B cell (primary cell): Measurements from ENCODE around the gene TRERF1. TPM values are rescaled to one million over a fixed set of nuclear protein-coding genes. Genes with fewer than 3 reads are reported as not detected.
"Not testable (repeated sequence)": the region's sequence is repeated elsewhere in the genome, so short reads cannot be mapped to it uniquely, and the experiment has no call there.

Experiments used
- ATAC-seq: fragments of 200-7000 bp; cut with Tn5 transposase; one replicate; pipeline ENCODE4 v1.10.0; 2021; ENCODE audit warnings: low read depth, mild to moderate bottlenecking, moderate number of reproducible peaks, moderate library complexity
- CTCF ChIA-PET: fragments of 350-600 bp; sonication (Branson Sonifier 250); formaldehyde crosslinking; loops from one replicate; lab custom pipeline; 2021; ENCODE audit warnings: antibody characterized with exemption, inconsistent platforms; lab: Charles Lee
- POLR2A ChIA-PET: fragments of 350-600 bp; sonication (Branson Sonifier 250); formaldehyde crosslinking; loops from one replicate; lab custom pipeline; 2021; ENCODE audit warnings: antibody characterized with exemption; lab: Charles Lee
- DNase-seq: peaks from one replicate; pipeline ENCODE4 v3.0.0; 2013
- H2AFZ ChIP-seq: 2 replicates; pipeline ENCODE4 v1.6.1; 2012; ENCODE audit warnings: mild to moderate bottlenecking, low read depth, low read length; ENCODE audit not compliant: insufficient read depth, poor library complexity, severe bottlenecking
- H3K27ac ChIP-seq, 2 donors: 1 replicate in 1 of 2; 2 replicates in 1 of 2; pipeline ENCODE4 v1.5.1; 2012 to 2013; ENCODE audit warnings: low read length in 2 of 2, mild to moderate bottlenecking in 2 of 2, moderate library complexity in 1 of 2
- H3K27me3 ChIP-seq, 4 experiments: fragments of 200-600 bp in 1 of 4; sonication (generic) in 1 of 4; replicated peaks in 1 of 4; 1 replicate in 2 of 4; 2 replicates in 2 of 4; pipeline versions ENCODE4 v1.6.1 to v1.7.0; 2013 to 2016; ENCODE audit warnings: low read length in 3 of 4, mild to moderate bottlenecking in 2 of 4, mixed read lengths in 1 of 4, moderate library complexity in 1 of 4; ENCODE audit not compliant: insufficient read depth in 4 of 4, control insufficient read depth in 3 of 4; ENCODE audit errors: control extremely low read depth in 1 of 4
- H3K36me3 ChIP-seq, 2 experiments: replicated peaks in 1 of 2; 1 replicate in 1 of 2; 2 replicates in 1 of 2; pipeline versions ENCODE4 v1.6.1 to v1.7.1; 2013; ENCODE audit warnings: low read length in 1 of 2; ENCODE audit not compliant: insufficient read depth in 2 of 2, control insufficient read depth in 1 of 2; ENCODE audit errors: control extremely low read depth in 1 of 2, extremely low read depth in 1 of 2
- H3K4me1 ChIP-seq, 2 donors: fragments of 200-600 bp in 1 of 2; sonication (generic) in 1 of 2; 1 replicate in 1 of 2; 2 replicates in 1 of 2; pipeline versions ENCODE4 v1.5.1 to v1.6.1; 2013 to 2017; ENCODE audit warnings: low read length in 2 of 2; ENCODE audit not compliant: control insufficient read depth in 2 of 2, insufficient read depth in 2 of 2
- H3K4me2 ChIP-seq: replicated peaks from 2 replicates; pipeline ENCODE3; 2012; ENCODE audit warnings: mild to moderate bottlenecking, low read depth, low read length; ENCODE audit not compliant: poor library complexity, severe bottlenecking
- H3K4me3 ChIP-seq, 5 experiments: fragments of 200-600 bp in 1 of 5; sonication (generic) in 1 of 5; 1 replicate in 3 of 5; 2 replicates in 2 of 5; pipeline versions ENCODE4 v1.5.1 to v1.7.0; 2011 to 2016; ENCODE audit warnings: low read length in 4 of 5, mild to moderate bottlenecking in 4 of 5, low read depth in 2 of 5, control low read depth in 1 of 5, moderate library complexity in 1 of 5; ENCODE audit not compliant: insufficient read depth in 1 of 5; ENCODE audit errors: control extremely low read depth in 1 of 5, extremely low read depth in 1 of 5
- H3K79me2 ChIP-seq: fragments of 200-600 bp; sonication (generic); one replicate; pipeline ENCODE4 v1.6.0; 2016; ENCODE audit warnings: low read length; ENCODE audit not compliant: control insufficient read depth, insufficient read depth
- H3K9ac ChIP-seq: fragments of 200-600 bp; sonication (generic); 2 replicates; pipeline ENCODE4 v1.6.1; 2017; ENCODE audit warnings: mild to moderate bottlenecking, low read length, moderate library complexity
- H3K9me3 ChIP-seq, 3 donors: one replicate each; pipeline versions ENCODE4 v1.6.1 to v1.7.1; 2013; ENCODE audit warnings: low read length in 2 of 3; ENCODE audit not compliant: control insufficient read depth in 2 of 3, insufficient read depth in 1 of 3; ENCODE audit errors: control extremely low read depth in 1 of 3
- H4K20me1 ChIP-seq: 2 replicates; pipeline ENCODE4 v1.6.0; 2012; ENCODE audit warnings: mild to moderate bottlenecking, low read length; ENCODE audit not compliant: insufficient read depth, control insufficient read depth, poor library complexity, severe bottlenecking
- H3K27ac Mint-ChIP-seq: one replicate; pipeline ENCODE4 v1.8.0; 2021; ENCODE audit warnings: mixed read lengths
- H3K27me3 Mint-ChIP-seq: one replicate; pipeline ENCODE4 v1.8.0; 2021; ENCODE audit warnings: mixed read lengths
- H3K4me1 Mint-ChIP-seq: one replicate; pipeline ENCODE4 v1.8.0; 2021; ENCODE audit warnings: mixed read lengths
- H3K4me3 Mint-ChIP-seq: one replicate; pipeline ENCODE4 v1.8.0; 2021; ENCODE audit warnings: mixed read lengths
- H3K9me3 Mint-ChIP-seq: one replicate; pipeline ENCODE4 v1.8.0; 2022; ENCODE audit warnings: mixed read lengths; ENCODE audit not compliant: insufficient read depth
- EZH2 ChIP-seq: IDR thresholded peaks from 2 replicates; pipeline ENCODE4 v1.6.1; 2012; ENCODE audit warnings: borderline replicate concordance, low read depth, mild to moderate bottlenecking, moderate library complexity, low read length; ENCODE audit not compliant: insufficient read depth, poor library complexity, severe bottlenecking
- WGBS: methylation state at CpG from one replicate; pipeline ENCODE4 v1.1.5; 2013; ENCODE audit warnings: missing lambda C conversion rate; ENCODE audit not compliant: insufficient coverage; 5-methylcytosine and 5-hydroxymethylcytosine counted together
- intact Hi-C: fragments of 100-400 bp; cut with micrococcal nuclease; formaldehyde crosslinking; loops from one replicate; pipeline ENCODE4 v1.10.0; 2022
- polyA plus RNA-seq: library from polyadenylated mRNA; depleted of rRNA; stranded (reverse); fragments of >200 nt; gene quantifications from 2 replicates; pipeline ENCODE4 v1.2.3, GENCODE V29; 2012
- total RNA-seq, 2 donors: library from RNA; stranded (reverse); fragments of 120-200 nt in 1 of 2; gene quantifications; 1 replicate in 1 of 2; 2 replicates in 1 of 2; pipeline versions ENCODE4 v1.2.3 to v1.2.4, GENCODE V29; 2013 to 2022
- TF ChIP-seq, protein P1 (sequence below): fragments of 200-600 bp; IDR thresholded peaks from one replicate; pipeline ENCODE4 v1.8.0; 2022; ENCODE audit warnings: antibody characterized with exemption, mild to moderate bottlenecking

The TRERF1 gene
- total and polyA plus RNA-seq, 2 donors (not counting 1 experiment from before 2014, with no cell fraction given): 3.5 to 6.7 TPM

DNA sequence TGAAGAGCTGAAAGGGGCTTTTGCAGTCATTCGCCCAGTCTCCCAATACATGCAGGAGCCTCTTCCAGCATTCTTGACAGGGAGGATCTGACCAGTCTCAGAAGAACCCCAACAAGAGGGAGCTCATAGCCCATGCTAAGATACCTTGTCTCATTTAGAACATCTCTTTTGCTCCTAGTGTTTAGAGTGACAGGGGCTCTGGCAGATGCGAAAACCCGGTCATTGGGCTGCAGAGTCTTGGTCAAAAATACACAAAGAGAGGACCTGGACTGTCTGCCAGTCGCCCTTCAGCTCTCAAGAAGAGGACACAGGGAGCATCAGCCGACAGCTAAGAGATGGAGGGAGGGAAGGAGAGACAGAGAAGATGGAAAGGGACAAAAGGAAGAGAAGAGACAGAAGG, 257.7 kb downstream of the TRERF1 start:
- Mint-ChIP-seq H3K27me3 (no peaks in the 10 kb centered on the region), H3K4me3 (no peak overlapping the region), H3K27ac (no peak overlapping the region), H3K9me3 (no peaks in the 10 kb centered on the region), H3K4me1 (peaks cover 4% of the 10 kb centered on the region)
- Histone ChIP-seq H3K4me2 (no peak overlapping the region), H3K27ac (no peak overlapping the region), H3K9me3 (no peaks in the 10 kb centered on the region), H3K79me2 (no peaks in the 10 kb centered on the region), H3K9ac (no peak overlapping the region), H4K20me1 (no peaks in the 10 kb centered on the region), H3K4me1 (no peaks in the 10 kb centered on the region), H3K36me3 (no peaks in the 10 kb centered on the region), H2AFZ (no peak overlapping the region), H3K27me3 (no peaks in the 10 kb centered on the region), H3K4me3 (no peak overlapping the region)
- DNase-seq (no peak), ATAC-seq (no peak)
- ChIA-PET CTCF (interaction anchor here (1.4 kb wide), 1 partner anchor 20 kb away, joined by 4 read pairs; no protein-coding TSS in a partner anchor), POLR2A (no interaction called here)
- TF ChIP-seq EZH2: no peak
- TF ChIP-seq, protein P1, sequence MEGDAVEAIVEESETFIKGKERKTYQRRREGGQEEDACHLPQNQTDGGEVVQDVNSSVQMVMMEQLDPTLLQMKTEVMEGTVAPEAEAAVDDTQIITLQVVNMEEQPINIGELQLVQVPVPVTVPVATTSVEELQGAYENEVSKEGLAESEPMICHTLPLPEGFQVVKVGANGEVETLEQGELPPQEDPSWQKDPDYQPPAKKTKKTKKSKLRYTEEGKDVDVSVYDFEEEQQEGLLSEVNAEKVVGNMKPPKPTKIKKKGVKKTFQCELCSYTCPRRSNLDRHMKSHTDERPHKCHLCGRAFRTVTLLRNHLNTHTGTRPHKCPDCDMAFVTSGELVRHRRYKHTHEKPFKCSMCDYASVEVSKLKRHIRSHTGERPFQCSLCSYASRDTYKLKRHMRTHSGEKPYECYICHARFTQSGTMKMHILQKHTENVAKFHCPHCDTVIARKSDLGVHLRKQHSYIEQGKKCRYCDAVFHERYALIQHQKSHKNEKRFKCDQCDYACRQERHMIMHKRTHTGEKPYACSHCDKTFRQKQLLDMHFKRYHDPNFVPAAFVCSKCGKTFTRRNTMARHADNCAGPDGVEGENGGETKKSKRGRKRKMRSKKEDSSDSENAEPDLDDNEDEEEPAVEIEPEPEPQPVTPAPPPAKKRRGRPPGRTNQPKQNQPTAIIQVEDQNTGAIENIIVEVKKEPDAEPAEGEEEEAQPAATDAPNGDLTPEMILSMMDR: no peak
- 97% methylated on average over 5 of the region's 5 CpGs for WGBS
- intact Hi-C loops: no loop called here

DNA sequence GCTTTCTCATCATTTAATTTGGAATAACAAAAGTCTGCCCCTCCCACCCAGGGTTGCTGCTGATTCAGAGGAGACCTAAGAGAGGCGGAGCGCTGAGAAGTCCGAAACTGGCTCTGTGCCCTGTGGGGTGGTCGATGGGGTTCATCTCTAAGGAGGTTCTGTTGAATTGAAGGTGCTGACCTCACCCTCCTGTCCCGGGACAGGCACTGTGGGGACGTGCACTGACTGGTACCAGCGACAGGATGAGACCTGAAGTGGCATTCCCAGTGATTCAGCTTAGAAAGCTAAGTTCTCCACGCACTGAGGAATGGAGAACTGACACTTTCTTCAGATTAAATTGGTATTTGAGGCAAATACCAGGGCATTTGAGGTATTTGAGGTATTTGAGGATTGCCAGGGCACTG, 258.2 kb downstream of the TRERF1 start:
- H3K27ac ChIP-seq: no peak overlapping the region
- DNase-seq (no peak), ATAC-seq (no peak)
- no peak overlapping the region for H3K4me2 ChIP-seq
- WGBS: 87% methylated on average over 8 of the region's 8 CpGs
- ChIA-PET CTCF (interaction anchor here (1.4 kb wide), 1 partner anchor 21 kb away, joined by 4 read pairs; no protein-coding TSS in a partner anchor), POLR2A (no interaction called here)
- peaks cover 4% of the 10 kb centered on the region for H3K4me1 Mint-ChIP-seq
- H3K79me2 ChIP-seq: no peaks in the 10 kb centered on the region
- TF ChIP-seq, protein P1: no peak
- TF ChIP-seq EZH2: no peak
- no peak overlapping the region for H3K9ac ChIP-seq
- H3K9me3 Mint-ChIP-seq: no peaks in the 10 kb centered on the region
- no peaks in the 10 kb centered on the region for H3K36me3 ChIP-seq
- H4K20me1 ChIP-seq: no peaks in the 10 kb centered on the region
- intact Hi-C loops: no loop called here
- H3K27me3 ChIP-seq: no peaks in the 10 kb centered on the region
- no peak overlapping the region for H3K4me3 Mint-ChIP-seq
- no peak overlapping the region for H3K27ac Mint-ChIP-seq
- H2AFZ ChIP-seq: no peak overlapping the region
- H3K4me1 ChIP-seq: no peaks in the 10 kb centered on the region
- H3K27me3 Mint-ChIP-seq: no peaks in the 10 kb centered on the region
- H3K9me3 ChIP-seq: no peaks in the 10 kb centered on the region
- H3K4me3 ChIP-seq: no peak overlapping the region

DNA sequence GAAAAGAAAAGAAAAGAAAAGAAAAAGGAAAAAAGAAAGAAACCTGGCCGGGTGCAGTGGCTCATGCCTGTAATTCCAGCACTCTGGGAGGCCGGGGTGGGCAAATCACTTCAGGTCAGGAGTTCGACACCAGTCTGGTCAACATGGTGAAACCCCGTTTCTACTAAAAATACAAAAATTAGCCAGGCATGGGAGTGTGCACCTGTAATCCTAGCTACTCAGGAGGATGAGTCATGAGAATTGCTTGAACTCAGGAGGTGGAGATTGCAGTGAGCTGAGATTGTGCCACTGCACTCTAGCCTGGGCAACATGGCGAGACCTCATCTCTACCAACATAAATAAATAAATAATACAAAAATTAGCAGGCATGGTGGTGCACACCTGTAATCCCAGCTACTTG, 259.3 kb downstream of the TRERF1 start:
- ATAC-seq, H3K4me3 Mint-ChIP-seq, H3K36me3 ChIP-seq, H3K27ac Mint-ChIP-seq, H3K9me3 Mint-ChIP-seq, intact Hi-C loops, H2AFZ ChIP-seq, H3K27me3 Mint-ChIP-seq, H4K20me1 ChIP-seq, POLR2A ChIA-PET, H3K4me2 ChIP-seq, H3K4me1 Mint-ChIP-seq, CTCF ChIA-PET, H3K4me1 ChIP-seq, DNase-seq, H3K9ac ChIP-seq, H3K27ac ChIP-seq, H3K9me3 ChIP-seq, H3K4me3 ChIP-seq, H3K79me2 ChIP-seq, H3K27me3 ChIP-seq: not testable (repeated sequence)
- WGBS: 94% methylated on average over 3 of the region's 5 CpGs
